ENCODE results near the gene PDE6G.

PDE6G gene

GRCh38 chr17:81684442-81684911, 28.1 kb upstream of the PDE6G start:
- no peaks in the 10 kb centered on the region for H3K27me3 ChIP-seq (replicated peaks; ENCODE audit: control insufficient read depth, insufficient read depth, low read length)
- H3K36me3 ChIP-seq (ENCODE audit: control insufficient read depth, insufficient read depth, low read length), result peaks cover 36% of the 10 kb centered on the region

GRCh38 chr17:81683584-81684441, 27.5 kb upstream of the PDE6G start, which contains the start of the genes ARL16 and HGS:
ARL16 (minus strand) TSS chr17:81683797; CDS start chr17:81683753, 44 bp downstream.
HGS (plus strand) TSS chr17:81684011; CDS start chr17:81684067, 56 bp downstream.
- TF ChIP-seq CTCF (IDR thresholded peaks at IDR 0.05; ENCODE audit: insufficient read depth, low read length, poor library complexity, severe bottlenecking), result no peak
- peak within 1 kb of the TSS; percentile 92 for H3K4me3 ChIP-seq (replicated peaks; ENCODE audit: low read depth, low read length)
- peak; percentile 99 for DNase-seq (ENCODE audit: extremely low read depth, insufficient read length)
- no peaks in the 10 kb centered on the region for H3K27me3 ChIP-seq (replicated peaks; ENCODE audit: control insufficient read depth, insufficient read depth, low read length)
- peaks cover 30% of the 10 kb centered on the region for H3K36me3 ChIP-seq (ENCODE audit: control insufficient read depth, insufficient read depth, low read length)

More at GRCh38 chr17:81684442-81684911, 28.1 kb upstream of the PDE6G start:
- peak overlapping the region; percentile 90 for H3K4me3 ChIP-seq (replicated peaks; ENCODE audit: low read depth, low read length)
- TF ChIP-seq CTCF (IDR thresholded peaks at IDR 0.05; ENCODE audit: insufficient read depth, low read length, poor library complexity, severe bottlenecking), result no peak
- no peak for DNase-seq (ENCODE audit: extremely low read depth, insufficient read length)

GRCh38 chr17:81683208-81683583, 26.9 kb upstream of the PDE6G start:
- no peak for DNase-seq (ENCODE audit: extremely low read depth, insufficient read length)

GRCh38 chr17:81682565-81683207, 26.3 kb upstream of the PDE6G start:
- no peak for TF ChIP-seq CTCF (IDR thresholded peaks at IDR 0.05; ENCODE audit: insufficient read depth, low read length, poor library complexity, severe bottlenecking)
- H3K4me3 ChIP-seq (replicated peaks; ENCODE audit: low read depth, low read length), result peak overlapping the region; percentile 92
- no peak for DNase-seq (ENCODE audit: extremely low read depth, insufficient read length)
- H3K27me3 ChIP-seq (replicated peaks; ENCODE audit: control insufficient read depth, insufficient read depth, low read length), result no peaks in the 10 kb centered on the region
- peaks cover 21% of the 10 kb centered on the region for H3K36me3 ChIP-seq (ENCODE audit: control insufficient read depth, insufficient read depth, low read length)

More at GRCh38 chr17:81683208-81683583, 26.9 kb upstream of the PDE6G start:
- Histone ChIP-seq H3K27me3 (replicated peaks; ENCODE audit: control insufficient read depth, insufficient read depth, low read length) (no peaks in the 10 kb centered on the region), H3K36me3 (ENCODE audit: control insufficient read depth, insufficient read depth, low read length) (peaks cover 24% of the 10 kb centered on the region), H3K4me3 (replicated peaks; ENCODE audit: low read depth, low read length) (peak overlapping the region; percentile 92)
- no peak for TF ChIP-seq CTCF (IDR thresholded peaks at IDR 0.05; ENCODE audit: insufficient read depth, low read length, poor library complexity, severe bottlenecking)

- DNase-seq (ENCODE audit: extremely low read depth, insufficient read length), result no peak
Observed at GRCh38 chr17:81681672-81682071, 25.3 kb upstream of the PDE6G start.

More at GRCh38 chr17:81681672-81682071, 25.3 kb upstream of the PDE6G start:
- Histone ChIP-seq H3K36me3 (ENCODE audit: control insufficient read depth, insufficient read depth, low read length) (peaks cover 12% of the 10 kb centered on the region), H3K4me3 (replicated peaks; ENCODE audit: low read depth, low read length) (no peak overlapping the region), H3K27me3 (replicated peaks; ENCODE audit: control insufficient read depth, insufficient read depth, low read length) (no peaks in the 10 kb centered on the region)
- no peak for TF ChIP-seq CTCF (IDR thresholded peaks at IDR 0.05; ENCODE audit: insufficient read depth, low read length, poor library complexity, severe bottlenecking)

All from GM06990 (cell line).